CD4-positive, alpha-beta T cell treated with Interleukin-21 for 1 hour (primary cell): ENCODE measurements around the gene AP3B1.

Source experiments
- DNase-seq: peaks from one replicate; pipeline ENCODE4 v3.0.0-alpha.2; 2020

The AP3B1 gene

GRCh38 chr5:78287833-78288232 is 6.7 kb downstream of the AP3B1 start:
- DNase-seq: no peak

GRCh38 chr5:78287169-78287568 is 7.3 kb downstream of the AP3B1 start:
- no peak for DNase-seq

- no peak for DNase-seq
Measured at GRCh38 chr5:78286290-78286689, 8.2 kb downstream of the AP3B1 start.

- no peak for DNase-seq
Measured at GRCh38 chr5:78283802-78284201, 10.7 kb downstream of the AP3B1 start.

- DNase-seq: no peak
Measured at GRCh38 chr5:78283105-78283504, 11.4 kb downstream of the AP3B1 start.

- DNase-seq: no peak
Measured at GRCh38 chr5:78280261-78280660, 14.2 kb downstream of the AP3B1 start.

GRCh38 chr5:78279194-78279593 is 15.3 kb downstream of the AP3B1 start:
- no peak for DNase-seq

- DNase-seq: no peak
Measured at GRCh38 chr5:78277715-78278114, 16.8 kb downstream of the AP3B1 start.

- no peak for DNase-seq
Measured at GRCh38 chr5:78275998-78276543, 18.4 kb downstream of the AP3B1 start.

- no peak for DNase-seq
Measured at GRCh38 chr5:78274540-78275197, 19.8 kb downstream of the AP3B1 start.

GRCh38 chr5:78273436-78273835 is 21.1 kb downstream of the AP3B1 start:
- DNase-seq: no peak

GRCh38 chr5:78271766-78272165 is 22.7 kb downstream of the AP3B1 start:
- no peak for DNase-seq

GRCh38 chr5:78269088-78269703 is 25.3 kb downstream of the AP3B1 start:
- DNase-seq: peak; percentile 34

GRCh38 chr5:78268356-78268755 is 26.1 kb downstream of the AP3B1 start:
- no peak for DNase-seq

GRCh38 chr5:78265163-78265562 is 29.3 kb downstream of the AP3B1 start:
- no peak for DNase-seq

- no peak for DNase-seq
Measured at GRCh38 chr5:78264600-78264999, 29.9 kb downstream of the AP3B1 start.

GRCh38 chr5:78260771-78261170 is 33.7 kb downstream of the AP3B1 start:
- DNase-seq: no peak

GRCh38 chr5:78253201-78253600 is 41.3 kb downstream of the AP3B1 start:
- no peak for DNase-seq

GRCh38 chr5:78252715-78253114 is 41.8 kb downstream of the AP3B1 start:
- no peak for DNase-seq

- no peak for DNase-seq
Measured at GRCh38 chr5:78251663-78252284, 42.7 kb downstream of the AP3B1 start.

- DNase-seq: no peak
Measured at GRCh38 chr5:78245136-78245535, 49.4 kb downstream of the AP3B1 start.

- no peak for DNase-seq
Measured at GRCh38 chr5:78243639-78244038, 50.9 kb downstream of the AP3B1 start.

- DNase-seq: no peak
Measured at GRCh38 chr5:78243091-78243490, 51.4 kb downstream of the AP3B1 start.

- DNase-seq: no peak
Measured at GRCh38 chr5:78242001-78242400, 52.5 kb downstream of the AP3B1 start.
